ENCODE data around the gene FYN.
A peak's percentile ranks its signal among the peaks of the same experiment; 100 is the strongest.

Gene FYN

DNA sequence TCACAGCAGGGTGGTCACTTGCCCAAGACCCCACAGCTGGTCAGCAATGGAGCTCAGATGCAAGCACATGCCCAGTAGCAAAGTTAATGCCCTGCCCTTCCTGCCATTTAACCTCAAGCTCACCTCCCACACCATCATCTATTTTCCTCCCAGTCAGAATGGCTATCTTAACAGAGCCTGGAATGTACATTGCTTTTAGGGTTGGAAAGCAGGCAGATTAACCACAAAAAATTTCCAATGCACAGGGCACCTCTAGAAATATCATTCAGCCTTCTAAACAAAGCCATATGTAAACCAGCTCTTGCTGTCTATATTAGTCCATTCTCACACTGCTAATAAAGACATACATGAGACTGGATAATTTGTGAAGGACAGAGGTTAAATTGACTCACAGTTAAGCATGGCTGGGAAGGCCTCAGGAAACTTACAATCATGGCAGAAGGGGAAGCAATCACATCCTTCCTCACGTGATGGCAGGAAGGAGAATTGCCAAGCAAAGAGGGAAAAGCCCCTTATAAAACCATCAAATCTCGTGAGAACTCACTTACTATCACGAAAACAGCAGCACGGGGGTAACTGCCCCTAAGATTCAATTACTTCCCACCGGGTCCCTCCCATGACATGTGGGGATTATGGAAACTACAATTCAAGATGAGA, 106.9 kb downstream of the FYN start:
- DNase-seq: no peak

DNA sequence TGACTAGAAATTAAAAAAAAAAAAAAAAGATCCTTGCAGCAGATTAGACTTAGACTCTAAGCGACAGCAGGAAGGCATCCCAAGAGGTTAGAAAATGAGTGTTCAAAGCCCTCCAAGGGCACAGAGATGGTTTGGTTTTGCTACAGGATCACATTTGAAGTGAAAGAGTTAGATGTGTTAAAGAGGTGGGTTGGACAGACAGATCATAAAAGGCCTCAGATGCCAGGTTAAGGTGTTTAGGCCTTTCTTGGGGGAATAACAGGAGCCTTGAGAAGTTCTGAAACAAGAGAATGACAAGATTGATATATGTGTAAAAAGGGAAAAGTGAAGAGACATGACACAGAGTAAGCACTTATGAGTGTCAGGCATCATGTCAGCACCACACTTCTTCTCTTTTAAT, 107.5 kb downstream of the FYN start:
- DNase-seq: no peak

DNA sequence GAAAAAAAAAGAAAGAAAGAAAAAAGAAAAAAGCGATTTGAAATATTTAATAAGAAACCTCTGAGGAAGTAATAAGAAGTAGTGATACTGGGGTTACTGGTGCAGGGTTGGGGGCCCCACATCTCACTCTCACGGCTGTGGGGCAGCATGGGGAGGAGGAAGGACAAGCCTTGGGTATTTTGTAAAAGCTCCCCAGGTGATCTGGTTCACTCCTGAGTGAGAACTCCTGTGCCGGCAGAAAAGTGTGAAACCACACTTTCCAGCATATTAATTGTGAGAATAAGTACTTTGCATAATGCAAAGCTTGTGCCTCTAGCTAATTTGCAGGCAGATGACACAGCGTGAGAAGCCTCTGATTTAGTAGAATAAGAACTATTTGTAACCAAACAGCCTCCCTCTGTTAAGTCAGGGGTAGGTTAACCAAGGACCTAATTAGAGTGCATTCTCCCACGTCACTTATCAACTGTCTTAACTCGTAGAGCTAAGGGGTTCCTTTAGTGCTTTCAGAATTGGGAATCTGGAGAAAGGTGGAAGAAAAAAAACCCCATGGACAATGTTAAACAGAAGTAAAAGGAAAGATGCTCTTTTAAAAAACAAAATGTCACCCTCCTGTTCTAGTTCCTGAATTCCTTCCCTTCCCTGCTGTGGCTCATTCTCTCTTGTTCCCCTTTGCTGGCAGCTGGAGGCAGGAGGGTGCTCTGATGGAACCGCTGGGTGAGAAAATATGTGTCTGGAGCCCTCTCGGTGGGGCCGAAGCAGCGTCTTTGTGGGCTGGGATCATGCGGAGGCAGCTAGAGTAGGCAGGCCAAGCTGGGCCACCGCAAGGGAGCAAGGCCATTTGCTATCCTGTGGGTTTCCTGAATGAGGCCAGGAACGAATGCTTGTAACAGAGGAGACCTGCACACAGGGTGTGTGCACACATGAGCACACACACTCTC, 108.7 kb downstream of the FYN start:
- DNase-seq: no peak

DNA sequence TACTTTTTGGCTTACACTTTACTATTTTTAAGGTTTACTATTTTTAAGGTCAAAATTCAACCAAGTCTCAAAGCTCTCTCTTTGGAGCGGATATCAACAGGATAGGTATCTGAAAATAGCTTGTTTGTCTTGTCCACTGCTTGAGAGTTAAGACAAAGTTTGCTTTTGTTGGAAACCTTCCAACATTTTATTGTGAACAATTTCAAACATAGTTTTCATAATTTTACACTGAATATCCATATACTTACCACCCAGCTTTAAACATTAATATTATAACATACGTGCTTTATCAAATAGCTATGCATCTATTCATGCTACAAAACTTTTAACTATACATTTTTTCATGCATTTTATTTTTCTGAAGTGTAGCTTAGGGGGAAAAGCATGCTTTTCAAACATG, 109.9 kb downstream of the FYN start:
- no peak for DNase-seq

DNA sequence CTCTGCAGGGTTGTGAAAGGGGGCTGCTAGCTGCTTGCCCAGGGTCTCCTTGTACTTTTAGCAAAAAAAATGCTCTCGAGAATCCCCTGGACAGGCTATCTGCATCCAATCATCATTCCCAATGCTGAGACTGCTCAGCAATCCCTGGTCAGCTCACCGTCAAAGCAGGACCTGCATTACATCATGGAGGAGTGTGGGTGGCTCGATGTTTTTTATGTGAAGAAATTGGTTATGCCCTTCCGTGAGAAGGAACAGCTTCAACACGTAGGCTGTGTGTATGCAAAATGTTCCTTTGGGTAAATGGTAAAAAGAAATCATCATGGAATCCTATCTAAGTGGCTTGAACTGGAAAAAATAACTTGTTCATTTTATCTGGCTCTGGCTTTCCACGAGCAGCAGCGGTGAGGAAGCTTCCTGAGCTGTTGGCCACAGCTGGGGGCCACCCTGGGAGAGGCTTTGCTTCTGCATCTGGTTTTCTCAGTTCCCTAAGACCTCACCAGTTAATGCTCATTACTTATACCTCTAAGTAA, 111.4 kb downstream of the FYN start:
- DNase-seq: no peak

DNA sequence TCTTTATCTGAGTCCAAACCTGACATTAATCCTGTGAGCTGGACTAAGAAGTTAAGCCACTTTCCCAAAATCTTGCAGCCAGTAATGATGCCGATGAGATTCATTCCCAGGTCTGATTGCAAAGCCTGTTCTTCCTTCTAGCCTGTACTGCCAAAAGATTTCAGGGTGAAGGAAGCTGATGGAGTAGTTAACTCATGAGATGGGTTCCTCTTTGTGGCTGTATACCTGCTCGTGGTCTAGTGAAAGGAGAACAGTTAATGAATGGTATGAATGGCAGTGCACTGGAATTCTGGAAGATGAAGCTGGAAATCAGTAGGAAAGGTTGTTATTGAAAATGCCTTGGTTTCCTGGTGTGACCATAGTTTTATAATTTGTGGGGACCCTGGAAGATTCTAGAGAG, 112.0 kb downstream of the FYN start:
- no peak for DNase-seq

DNA sequence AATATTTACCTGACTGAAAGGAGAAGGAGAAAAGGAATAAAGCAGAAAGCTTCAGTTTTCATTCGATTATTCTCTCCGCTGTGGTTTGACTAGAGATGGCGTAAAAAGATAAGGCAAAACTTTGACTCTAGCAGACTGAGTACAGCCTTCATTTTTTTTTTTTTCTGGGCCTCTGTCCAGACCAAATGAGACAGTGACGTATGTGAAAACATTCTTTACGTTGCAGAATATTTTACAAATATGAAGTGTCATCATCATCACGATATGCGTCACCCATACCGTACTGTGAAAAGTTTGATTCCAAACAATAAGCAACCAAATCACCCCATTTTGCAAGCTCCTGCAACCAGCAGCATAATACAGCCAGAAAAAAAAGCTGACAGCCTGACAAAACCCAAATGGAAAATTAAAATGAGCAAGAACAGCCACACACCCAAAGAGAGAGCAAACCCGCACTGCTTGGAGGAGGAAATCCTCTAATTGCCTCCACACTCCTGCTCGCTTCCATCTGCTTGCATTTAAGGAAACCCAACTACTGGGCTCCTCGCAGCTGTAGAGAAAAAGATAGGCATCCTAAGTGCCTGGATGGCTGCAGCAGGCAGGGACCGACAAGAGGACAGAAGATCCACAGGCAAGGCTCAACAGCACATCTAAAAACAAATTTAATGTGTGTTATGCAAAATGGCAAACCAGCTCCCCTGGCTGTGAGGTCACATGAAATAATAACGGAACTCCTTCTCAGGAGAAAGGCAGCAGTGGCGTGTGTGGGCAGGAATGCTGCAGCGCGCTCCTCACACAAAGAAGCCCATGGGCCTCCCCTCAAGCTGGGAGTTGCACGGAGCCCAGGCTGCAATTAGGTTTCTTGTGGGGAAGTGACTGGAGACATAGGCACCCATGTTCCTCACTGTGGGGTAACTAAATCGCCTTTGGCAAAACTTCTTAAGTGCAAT, 113.1 kb downstream of the FYN start:
- DNase-seq: peak in 1 of 2 donors; percentile 57

DNA sequence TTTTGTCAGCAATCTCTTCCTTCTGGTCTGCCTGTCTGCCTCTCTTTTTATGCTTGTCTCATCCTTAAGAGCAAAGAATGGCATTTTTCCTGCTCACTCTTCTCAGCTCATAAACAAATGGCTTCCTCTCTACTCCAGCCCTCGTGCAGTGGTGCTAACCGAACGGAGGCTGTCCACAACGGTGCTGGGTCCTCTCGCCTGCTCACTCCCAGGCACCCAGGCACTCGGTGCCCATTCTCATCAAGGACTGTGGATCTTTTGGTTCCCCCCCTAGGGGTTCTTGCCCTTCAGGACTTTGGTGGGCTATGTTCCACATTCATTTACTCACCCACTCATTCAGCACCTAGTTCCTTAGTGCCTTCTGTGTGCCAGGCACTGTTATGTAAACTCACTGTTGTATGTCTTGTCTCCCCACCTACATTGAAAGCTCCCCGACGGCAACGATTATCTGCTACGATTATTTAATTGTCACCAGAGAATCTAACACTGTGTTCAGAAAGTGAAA, 113.9 kb downstream of the FYN start:
- no peak for DNase-seq

DNA sequence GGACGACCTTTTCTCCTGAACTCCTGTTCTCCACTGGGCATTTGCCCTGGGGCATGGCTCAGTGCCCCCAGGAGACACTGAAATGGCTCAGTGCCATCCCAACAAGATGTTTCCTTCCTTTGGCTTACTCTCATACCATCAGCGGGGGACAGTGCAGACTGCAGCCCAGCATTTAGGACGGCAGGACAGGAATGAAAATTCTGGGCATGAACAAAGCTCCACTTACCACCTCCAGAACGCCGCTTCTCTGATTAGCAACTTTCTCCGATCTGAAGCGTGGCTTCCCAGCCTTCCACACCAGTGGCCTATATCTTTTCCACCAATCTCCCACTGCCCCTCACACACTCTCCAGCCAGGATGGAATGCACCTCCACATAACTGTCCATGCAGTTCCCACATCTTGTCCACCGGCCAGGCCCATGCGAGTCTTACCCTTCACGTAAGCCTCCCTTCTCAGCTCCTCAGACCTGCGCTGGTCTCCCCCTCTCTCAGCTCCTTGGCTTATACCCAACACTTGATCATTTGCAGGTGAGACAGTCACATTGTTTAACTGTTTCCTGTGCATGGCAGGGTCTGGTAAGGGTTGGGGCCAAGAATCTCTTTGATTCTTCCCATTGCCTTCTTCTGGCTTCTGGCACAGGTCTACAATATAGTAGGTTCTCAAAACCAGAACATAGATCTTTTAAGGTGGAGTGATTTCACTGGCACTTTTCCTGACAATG, 114.5 kb downstream of the FYN start:
- no peak for DNase-seq

DNA sequence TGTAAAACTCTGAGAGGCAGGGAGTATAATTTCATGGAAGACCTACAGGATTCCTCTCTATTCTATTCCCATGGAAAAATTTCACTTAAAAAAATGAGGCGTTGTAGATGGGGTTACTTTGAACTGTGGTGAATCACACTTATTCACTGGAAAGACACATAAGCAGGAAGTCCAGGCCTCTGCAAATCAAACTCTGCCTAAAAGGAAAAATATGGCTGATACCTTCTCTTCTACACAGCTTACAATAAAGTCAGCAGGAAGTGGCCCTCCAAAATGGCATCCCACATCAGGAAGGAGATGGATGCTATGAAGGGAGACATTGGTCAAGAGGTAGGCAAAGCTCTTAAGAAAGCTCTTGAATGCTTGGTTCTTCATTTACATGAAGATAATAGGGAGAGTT, 115.9 kb downstream of the FYN start:
- DNase-seq: no peak

DNA sequence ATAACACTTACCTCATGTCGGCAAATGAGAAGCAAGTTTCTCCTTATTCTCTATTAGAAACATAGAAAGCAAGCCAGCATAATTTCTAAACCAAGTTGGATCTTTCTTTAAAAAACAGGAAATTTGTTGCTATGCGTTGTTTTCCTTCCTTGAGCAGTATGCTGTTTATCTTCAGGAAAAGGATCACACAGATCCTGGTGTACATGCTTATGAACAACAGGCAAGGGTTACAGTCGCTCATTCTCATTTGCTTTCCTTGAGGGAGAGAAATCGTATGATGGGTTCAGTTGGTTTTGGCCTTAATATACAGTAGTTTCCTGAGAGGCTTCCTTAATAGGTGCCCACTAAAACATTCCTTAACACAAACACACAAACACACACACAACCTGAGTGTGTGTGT, 118.8 kb downstream of the FYN start:
- no peak for DNase-seq

DNA sequence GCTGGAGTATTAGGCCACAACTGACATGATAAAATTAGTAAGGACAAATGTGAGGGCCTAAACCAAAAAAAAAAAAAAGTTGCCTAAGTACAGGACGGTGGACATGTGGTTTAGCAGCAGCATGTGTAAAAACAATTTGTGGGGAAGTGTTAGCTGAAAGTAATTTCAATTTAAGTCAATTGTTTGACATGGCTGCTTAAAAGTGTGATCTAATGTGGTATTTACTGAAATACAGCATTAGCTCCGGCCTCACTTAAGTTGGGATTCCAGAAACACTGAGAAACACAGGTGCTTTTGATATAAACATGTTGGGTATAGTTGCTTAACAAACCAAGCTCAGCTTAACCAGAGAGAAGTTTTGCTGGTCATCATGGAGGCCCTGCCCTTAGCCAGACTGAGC, 119.7 kb downstream of the FYN start:
- no peak for DNase-seq

DNA sequence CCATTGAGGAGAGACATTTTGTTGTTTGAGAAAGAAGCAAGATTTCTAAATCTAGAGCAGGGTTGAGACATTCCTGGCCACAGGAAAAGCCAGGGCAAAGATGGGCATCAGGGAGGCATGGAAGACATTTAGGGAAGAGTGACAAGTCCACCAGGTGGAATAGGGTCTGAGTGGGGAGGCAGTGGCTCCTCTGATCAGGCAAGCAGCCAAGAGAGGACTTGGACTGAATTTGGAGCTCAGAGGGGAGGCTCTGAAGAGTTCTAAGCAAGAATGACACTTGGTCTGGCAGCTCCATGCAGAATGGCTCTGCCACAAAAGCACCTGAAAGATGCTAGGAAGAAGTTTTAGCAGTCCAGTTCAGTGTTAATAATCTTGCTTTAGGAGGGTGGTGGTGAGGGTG, 120.8 kb downstream of the FYN start:
- DNase-seq: no peak

DNA sequence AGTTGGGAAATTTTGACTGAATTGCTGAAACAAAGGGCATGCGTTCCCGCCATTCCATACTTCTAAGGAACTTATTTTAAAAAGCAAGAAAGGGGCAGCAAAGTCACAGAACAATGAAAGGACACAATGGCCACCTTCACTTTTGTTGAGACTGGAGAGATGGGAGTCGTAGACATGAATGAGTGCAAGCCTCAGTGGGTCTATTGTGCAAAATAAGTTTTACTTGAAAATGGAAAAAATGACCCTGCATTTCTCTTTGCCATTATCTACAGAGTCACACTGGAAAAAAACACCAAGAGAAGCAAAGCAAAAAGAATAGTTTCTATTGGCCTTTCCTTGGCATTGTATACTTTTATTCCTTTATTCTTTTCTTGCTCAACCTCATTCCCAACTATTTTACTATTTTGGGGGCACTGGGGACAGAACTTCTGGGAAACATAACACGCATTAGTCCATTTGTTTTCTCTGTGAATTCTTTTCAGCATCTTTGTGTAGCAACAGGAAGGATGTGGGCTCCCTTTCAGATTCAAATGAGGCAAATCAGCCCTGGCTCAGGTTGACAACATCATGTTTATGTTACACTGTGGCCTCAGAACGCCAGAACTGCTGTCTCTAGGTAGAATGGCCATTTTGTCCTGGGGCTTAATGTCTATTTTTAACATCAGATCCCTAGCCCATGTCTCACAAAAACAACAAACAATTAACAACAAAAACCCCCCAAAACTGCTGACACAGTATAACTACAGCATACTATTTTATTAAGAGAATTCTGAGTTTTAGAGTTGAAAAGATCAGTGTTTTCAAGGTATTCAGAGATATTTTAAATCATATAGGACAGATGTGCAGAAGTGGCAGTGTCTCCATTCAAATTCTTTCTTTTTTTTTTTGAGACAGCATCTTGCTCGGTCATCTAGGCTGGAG, 122.2 kb downstream of the FYN start:
- no peak for DNase-seq

DNA sequence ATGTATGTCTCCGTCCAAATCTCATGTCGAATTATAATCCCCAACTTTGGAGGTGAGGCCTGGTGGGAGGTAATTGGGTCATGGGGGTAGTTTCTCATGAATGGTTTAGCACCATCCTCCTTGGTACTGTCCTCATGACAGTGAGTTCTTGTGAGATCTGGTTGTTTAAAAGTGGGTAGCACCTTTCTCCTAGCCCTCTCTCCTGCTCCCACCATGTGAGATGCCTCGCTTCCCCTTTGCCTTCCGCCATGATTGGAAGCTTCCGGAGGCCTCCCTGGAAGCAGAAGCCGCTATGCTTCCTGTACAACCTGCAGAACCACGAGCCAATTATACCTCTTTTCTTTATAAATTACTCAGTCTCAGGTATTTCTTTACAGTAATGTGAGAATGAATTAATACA, 123.1 kb downstream of the FYN start:
- no peak for DNase-seq

DNA sequence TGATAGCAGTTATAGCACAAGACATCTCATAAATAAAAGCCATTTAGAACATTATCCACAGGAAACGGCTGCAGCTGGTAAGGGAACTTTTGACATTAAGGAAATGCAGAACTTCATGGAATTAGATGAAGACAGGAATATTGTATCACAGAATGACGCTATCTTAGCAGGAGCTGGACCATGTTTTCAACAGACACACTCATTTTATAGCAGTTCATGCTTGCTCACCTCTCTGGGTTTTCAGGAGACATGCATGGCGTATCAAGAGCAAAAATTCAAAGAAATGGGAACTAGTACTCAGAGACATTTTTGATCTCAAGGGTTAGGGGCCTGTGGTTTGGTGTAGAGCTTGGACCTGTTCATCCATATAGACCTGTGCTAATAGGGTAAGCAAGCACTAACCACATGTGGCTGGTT, 125.0 kb downstream of the FYN start:
- DNase-seq: no peak

DNA sequence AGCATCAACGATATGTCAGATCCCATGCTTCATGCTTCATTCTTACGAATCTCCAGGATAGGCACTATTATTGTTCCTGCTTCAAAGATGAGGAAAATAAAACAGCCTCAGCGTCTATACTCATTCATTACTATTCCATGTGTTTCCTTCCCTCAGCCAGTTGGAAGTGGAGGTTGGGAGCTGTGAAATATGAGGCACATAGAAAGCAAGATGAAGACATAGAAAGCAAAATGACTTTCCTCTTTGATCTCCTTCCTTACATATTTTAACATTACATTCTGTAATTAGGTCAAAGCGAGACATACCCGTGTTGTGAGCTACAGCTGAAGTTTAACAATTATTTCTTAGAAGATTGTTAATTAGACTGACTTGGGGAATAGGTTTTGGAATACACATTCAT, 125.4 kb downstream of the FYN start:
- DNase-seq: no peak

DNA sequence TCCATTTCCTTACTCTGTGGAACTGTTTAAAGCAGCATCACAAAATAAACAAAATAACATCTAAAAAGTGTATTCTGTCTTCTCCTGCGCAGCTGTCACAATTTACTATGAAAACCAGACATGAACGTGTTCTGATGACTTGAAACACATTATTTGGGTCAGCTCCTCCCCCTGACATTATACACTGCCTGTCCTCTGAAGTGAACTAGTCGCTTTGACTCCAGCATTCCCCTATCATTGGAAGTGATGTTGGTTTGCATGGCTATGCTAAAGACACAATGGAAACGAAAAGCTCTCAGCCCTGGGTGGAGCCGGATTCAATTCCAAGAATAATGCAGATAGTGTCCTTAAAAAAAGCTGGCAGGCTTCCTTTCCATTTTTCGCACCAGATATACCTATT, 125.9 kb downstream of the FYN start:
- DNase-seq: no peak

DNA sequence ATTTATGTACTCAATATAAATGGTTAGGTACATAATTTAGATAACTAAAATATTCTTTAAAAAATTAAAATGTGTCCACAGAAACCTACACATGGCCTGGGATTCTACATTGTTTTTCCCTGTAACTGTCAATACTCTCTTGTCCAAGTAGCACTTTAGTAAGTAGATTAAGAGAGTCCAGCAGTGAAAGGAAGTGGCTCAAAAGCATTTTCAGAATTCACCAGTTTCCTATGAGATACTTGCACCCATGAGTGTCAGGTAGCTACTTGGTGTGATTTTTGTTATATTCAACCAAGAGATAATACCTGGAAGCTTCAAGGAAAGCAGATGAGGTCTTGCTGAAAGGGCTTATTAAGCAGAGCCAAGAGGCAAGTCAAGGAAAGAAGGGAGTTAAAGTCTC, 126.3 kb downstream of the FYN start:
- DNase-seq: no peak

DNA sequence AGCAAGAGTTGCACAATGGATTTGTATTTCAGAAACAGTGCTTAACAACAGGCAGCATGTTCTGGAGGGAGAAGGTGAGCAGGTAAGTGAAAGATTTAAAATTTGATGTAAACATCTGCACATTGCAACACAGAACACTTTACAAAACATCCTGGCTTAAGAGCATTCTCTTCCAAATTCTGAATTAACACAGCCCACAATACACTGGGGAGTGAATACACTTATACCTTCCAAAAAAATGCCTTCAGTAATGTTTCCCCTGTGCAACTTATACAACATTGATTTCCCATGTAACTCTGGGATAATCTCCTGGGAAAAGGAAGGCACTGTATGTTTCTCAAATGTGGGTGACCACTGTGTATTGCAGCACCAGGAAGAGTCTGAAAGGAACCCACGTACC, 127.6 kb downstream of the FYN start:
- no peak for DNase-seq

DNA sequence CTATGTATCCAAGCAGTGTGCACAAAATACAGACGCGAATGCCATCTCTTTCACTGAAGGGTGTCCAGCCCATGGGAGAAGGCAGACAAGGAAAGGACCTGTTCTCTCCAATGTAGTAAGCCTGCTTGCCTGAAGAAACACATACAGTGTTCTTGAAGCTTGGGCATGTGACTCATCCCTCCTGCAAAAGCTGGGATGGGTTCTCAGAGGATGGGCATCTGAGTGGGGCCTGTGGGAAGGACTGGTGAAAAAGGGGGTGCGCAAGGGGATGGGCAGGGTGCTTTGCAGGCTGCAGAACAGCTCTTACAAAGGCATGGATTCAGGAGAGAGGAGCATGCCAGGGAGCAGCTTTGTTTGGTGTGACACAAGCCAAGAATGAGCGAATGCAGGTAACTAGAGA, 128.1 kb downstream of the FYN start:
- no peak for DNase-seq
